HCT116 (cell line): ENCODE measurements around the gene COPS7B. TPM values are rescaled to one million over a fixed set of nuclear protein-coding genes. Genes with fewer than 3 reads are reported as not detected.

ENCODE experiments used
- ATAC-seq: fragments of 200-7000 bp; cut with Tn5 transposase; 2 replicates; pipeline ENCODE4 v1.9.1; 2020; ENCODE audit warnings: mild to moderate bottlenecking, moderate library complexity
- BruUV-seq: library from RNA; stranded (reverse); fragments of 400-500 nt; replicated peaks from 2 replicates; lab custom pipeline; 2021; lab: Mats Ljungman, UMichigan
- CTCF ChIA-PET: fragments of 300-600 bp; sonication (Branson Sonifier 250); formaldehyde crosslinking; loops from one replicate; lab custom pipeline; 2021; ENCODE audit warnings: antibody characterized with exemption; lab: Charles Lee
- POLR2A ChIA-PET: fragments of 300-600, 350-600 bp; sonication (Branson Sonifier 250); formaldehyde crosslinking; loops from one replicate; lab custom pipeline; 2021; ENCODE audit warnings: antibody characterized with exemption; lab: Charles Lee
- RAD21 ChIA-PET, 2 experiments: fragments of 300-600 bp; sonication (Branson Sonifier 250); formaldehyde crosslinking; loops; one replicate each; lab custom pipeline; 2023; ENCODE audit warnings: low total read pairs in 2 of 2; ENCODE audit not compliant: uncharacterized antibody in 2 of 2, unreplicated experiment in 2 of 2, low non-redundant PET in 1 of 2; lab: Charles Lee
- DNase-seq: peaks from one replicate; pipeline ENCODE4 v3.0.0-alpha.2; 2010; ENCODE audit warnings: low read depth, low spot score
- H2AFZ ChIP-seq: fragments of 200-600 bp; shearing (Covaris generic), sonication (generic); 2 replicates; pipeline ENCODE4 v1.6.1; 2017; ENCODE audit warnings: low read depth, mixed run types, mixed read lengths, antibody characterized with exemption, low read length; ENCODE audit not compliant: poor library complexity, severe bottlenecking
- H3K27ac ChIP-seq: 2 replicates; pipeline ENCODE4 v1.5.1; 2012; ENCODE audit warnings: low read depth, low read length
- H3K27me3 ChIP-seq: fragments of 200-600 bp; sonication (generic); 2 replicates; pipeline ENCODE4 v1.6.1; 2016; ENCODE audit warnings: mixed run types, low read length, mixed read lengths; ENCODE audit not compliant: insufficient read depth
- H3K36me3 ChIP-seq, 2 experiments: fragments of 200-500 bp in 1 of 2; fragments of 200-600 bp in 1 of 2; sonication (Bioruptor generic) in 1 of 2; sonication (generic) in 1 of 2; 2 replicates each; pipeline versions ENCODE4 v1.5.1 to v1.6.1; 2014 to 2016; ENCODE audit warnings: low read length in 2 of 2, inconsistent platforms in 1 of 2, mixed read lengths in 1 of 2, mixed run types in 1 of 2; ENCODE audit not compliant: insufficient read depth in 2 of 2, control insufficient read depth in 1 of 2
- H3K4me1 ChIP-seq, 2 experiments: fragments of 200-600 bp in 1 of 2; sonication (generic) in 1 of 2; 2 replicates each; pipeline versions ENCODE4 v1.5.1 to v1.6.1; 2012 to 2017; ENCODE audit warnings: low read length in 2 of 2, inconsistent platforms in 1 of 2, mild to moderate bottlenecking in 1 of 2, mixed read lengths in 1 of 2, mixed run types in 1 of 2, moderate library complexity in 1 of 2; ENCODE audit not compliant: insufficient read depth in 2 of 2, control insufficient read depth in 1 of 2
- H3K4me2 ChIP-seq: fragments of 200-600 bp; sonication (generic); 2 replicates; pipeline ENCODE4 v1.6.1; 2017; ENCODE audit warnings: mixed run types, low read length, mixed read lengths
- H3K4me3 ChIP-seq, 2 experiments: fragments of 200-600 bp in 1 of 2; sonication (generic) in 1 of 2; replicated peaks in 1 of 2; 2 replicates each; pipeline ENCODE4 v1.5.1; 2011 to 2016; ENCODE audit warnings: low read length in 2 of 2, control low read depth in 1 of 2, low read depth in 1 of 2, mild to moderate bottlenecking in 1 of 2, mixed read lengths in 1 of 2, mixed run types in 1 of 2
- H3K79me2 ChIP-seq: fragments of 200-600 bp; sonication (generic); 2 replicates; pipeline ENCODE4 v1.6.1; 2017; ENCODE audit warnings: mild to moderate bottlenecking, mixed run types, low read length, moderate library complexity, mixed read lengths; ENCODE audit not compliant: insufficient read depth
- H3K9ac ChIP-seq: fragments of 200-600 bp; sonication (generic); 2 replicates; pipeline ENCODE4 v1.6.1; 2016; ENCODE audit warnings: low read length, mixed read lengths
- H3K9me2 ChIP-seq: fragments of 200-600 bp; sonication (generic), shearing (Covaris generic); 2 replicates; pipeline ENCODE4 v1.6.1; 2017; ENCODE audit warnings: mixed run types, mild to moderate bottlenecking, moderate library complexity; ENCODE audit not compliant: insufficient read depth
- H3K9me3 ChIP-seq, 2 experiments: fragments of 200-500 bp in 1 of 2; fragments of 200-600 bp in 1 of 2; sonication (Bioruptor generic) in 1 of 2; sonication (generic) in 1 of 2; 2 replicates each; pipeline ENCODE4 v1.6.1; 2014 to 2017; ENCODE audit warnings: low read length in 2 of 2, mixed read lengths in 2 of 2, inconsistent platforms in 1 of 2, low read depth in 1 of 2, mild to moderate bottlenecking in 1 of 2, mixed run types in 1 of 2, moderate library complexity in 1 of 2; ENCODE audit not compliant: control insufficient read depth in 1 of 2, insufficient read depth in 1 of 2
- H4K20me1 ChIP-seq: fragments of 200-600 bp; sonication (generic), shearing (Covaris generic); 2 replicates; pipeline ENCODE4 v1.6.1; 2017; ENCODE audit warnings: mixed run types, mild to moderate bottlenecking, moderate library complexity; ENCODE audit not compliant: insufficient read depth
- CBX3 ChIP-seq: IDR thresholded peaks from 2 replicates; pipeline ENCODE4 v1.6.1; 2012; ENCODE audit warnings: low read depth
- EGR1 ChIP-seq: IDR thresholded peaks from 2 replicates; pipeline ENCODE4 v1.6.1; 2012; ENCODE audit warnings: low read depth
- ELF1 ChIP-seq: IDR thresholded peaks from 2 replicates; pipeline ENCODE4 v1.6.1; 2012; ENCODE audit warnings: low read depth, borderline replicate concordance
- FOSL1 ChIP-seq: IDR thresholded peaks from 2 replicates; pipeline ENCODE4 v1.6.1; 2012; ENCODE audit warnings: low read depth
- TCF7L2 ChIP-seq: IDR thresholded peaks from 2 replicates; pipeline ENCODE4 v1.7.0; 2011; ENCODE audit warnings: borderline replicate concordance, inconsistent platforms; ENCODE audit not compliant: insufficient read depth, insufficient read length; ENCODE audit errors: extremely low read depth
- ZNF274 ChIP-seq: fragments of 200-500 bp; sonication (Bioruptor generic); IDR thresholded peaks from 2 replicates; pipeline ENCODE4 v1.6.1; 2014; ENCODE audit warnings: mild to moderate bottlenecking, low read depth, low read length, inconsistent platforms
- intact Hi-C: fragments of 100-400 bp; cut with micrococcal nuclease; formaldehyde crosslinking; loops from 2 replicates; pipeline ENCODE4 v1.10.0; 2022
- total RNA-seq: library from RNA; stranded (reverse); gene quantifications from one replicate; pipeline ENCODE4 v1.2.1, GENCODE V29; 2021; ENCODE audit not compliant: unreplicated experiment
- TF ChIP-seq, protein P1 (sequence below): IDR thresholded peaks from 2 replicates; pipeline ENCODE4 v1.6.1; 2012

COPS7B gene
- total RNA-seq, 1 experiment from 2014 or later = 52.9 TPM

- Histone ChIP-seq H3K9ac (no peak overlapping the region), H2AFZ (no peak overlapping the region), H4K20me1 (no peaks in the 10 kb centered on the region), H3K9me3 (no peaks in the 10 kb centered on the region), H3K36me3 (no peaks in the 10 kb centered on the region), H3K79me2 (no peaks in the 10 kb centered on the region), H3K27ac (no peak overlapping the region), H3K9me2 (no peaks in the 10 kb centered on the region), H3K4me3 (no peak overlapping the region), H3K4me2 (no peak overlapping the region)
- DNase-seq (no peak), ATAC-seq (no peak)
- RAD21 ChIA-PET = no interaction called here
- BruUV-seq = no TSS peak
- intact Hi-C loops = no loop called here
- no peak for TF ChIP-seq ZNF274
- TF ChIP-seq, all 23 proteins: peak for 0
- ChIA-PET POLR2A (no interaction called here), CTCF (no interaction called here)
- Histone ChIP-seq H3K4me1 (no peaks in the 10 kb centered on the region), H3K27me3 (no peaks in the 10 kb centered on the region)
Measured at GRCh38 chr2:231752061-231752460, 34.2 kb upstream of the COPS7B start.

DNA sequence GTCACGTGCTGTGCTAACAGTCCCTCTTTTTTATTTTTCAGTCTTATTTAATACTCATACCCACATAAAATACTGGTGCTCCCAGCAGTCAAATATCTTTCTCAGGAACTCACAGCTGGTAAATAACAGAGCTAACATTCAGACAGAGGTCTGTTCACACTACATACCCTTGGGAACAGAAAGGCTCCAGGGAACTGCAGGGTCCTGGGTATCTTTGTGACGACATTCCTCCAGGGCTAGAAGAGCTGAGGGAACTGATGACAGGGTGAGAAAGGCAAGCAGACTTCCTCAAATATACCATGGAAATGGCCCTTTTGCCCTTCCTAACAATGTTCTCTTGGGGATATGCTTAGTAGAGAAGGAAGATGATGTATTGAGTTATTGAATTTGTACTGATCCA is 24.5 kb upstream of the COPS7B start:
- no peaks in the 10 kb centered on the region for H3K4me1 ChIP-seq
- no peaks in the 10 kb centered on the region for H3K27me3 ChIP-seq
- intact Hi-C loops = no loop called here
- TF ChIP-seq, protein P1, sequence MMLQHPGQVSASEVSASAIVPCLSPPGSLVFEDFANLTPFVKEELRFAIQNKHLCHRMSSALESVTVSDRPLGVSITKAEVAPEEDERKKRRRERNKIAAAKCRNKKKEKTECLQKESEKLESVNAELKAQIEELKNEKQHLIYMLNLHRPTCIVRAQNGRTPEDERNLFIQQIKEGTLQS = no peak
- ChIA-PET CTCF (no interaction called here), POLR2A (interaction anchor here (1.1 kb wide), 1 partner anchor 8 kb away, joined by 4 read pairs; no protein-coding TSS in a partner anchor), RAD21 (no interaction called here)
- BruUV-seq = no TSS peak
- no peak overlapping the region for H3K9ac ChIP-seq
- H4K20me1 ChIP-seq = no peaks in the 10 kb centered on the region
- DNase-seq (no peak), ATAC-seq (no peak)
- H3K4me2 ChIP-seq = no peak overlapping the region
- no peaks in the 10 kb centered on the region for H3K9me2 ChIP-seq
- H2AFZ ChIP-seq = no peak overlapping the region
- H3K36me3 ChIP-seq = no peaks in the 10 kb centered on the region
- H3K9me3 ChIP-seq = no peaks in the 10 kb centered on the region
- no peak overlapping the region for H3K4me3 ChIP-seq
- no peak overlapping the region for H3K27ac ChIP-seq
- H3K79me2 ChIP-seq = no peaks in the 10 kb centered on the region

DNA sequence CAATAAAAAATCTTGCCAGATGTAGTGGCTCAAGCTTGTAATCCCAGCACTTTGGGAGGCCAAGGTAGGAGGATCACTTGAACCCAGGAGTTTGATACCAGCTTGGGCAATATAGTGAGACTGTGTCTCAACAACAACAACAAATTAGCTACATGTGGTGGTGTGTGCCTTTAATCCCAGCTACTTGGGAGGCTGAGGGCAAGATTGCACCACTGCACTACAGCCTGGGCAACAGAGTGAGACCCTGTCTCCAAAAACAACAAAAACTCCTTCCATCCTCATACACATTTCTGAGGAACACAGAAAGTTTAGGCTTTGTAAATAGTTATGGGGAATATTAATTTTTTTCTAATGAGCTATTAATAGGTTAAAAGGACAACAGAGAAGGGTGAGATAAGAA is 22.1 kb upstream of the COPS7B start:
- ChIA-PET RAD21 (no interaction called here), CTCF (no interaction called here), POLR2A (no interaction called here)
- H3K79me2 ChIP-seq = no peaks in the 10 kb centered on the region
- peaks cover 0 to 11% of the 10 kb centered on the region in 2 experiments; a peak in 1 of 4 replicates for H3K4me1 ChIP-seq
- ATAC-seq (no peak), DNase-seq (no peak)
- H3K9me3 ChIP-seq = no peaks in the 10 kb centered on the region
- no peaks in the 10 kb centered on the region for H3K27me3 ChIP-seq
- H3K4me2 ChIP-seq = no peak overlapping the region
- no peaks in the 10 kb centered on the region for H3K9me2 ChIP-seq
- no peaks in the 10 kb centered on the region for H4K20me1 ChIP-seq
- no TSS peak for BruUV-seq
- intact Hi-C loops = no loop called here
- no peak overlapping the region for H2AFZ ChIP-seq
- TF ChIP-seq FOSL1 = no peak
- no peak for TF ChIP-seq TCF7L2
- no peak for TF ChIP-seq ZNF274
- TF ChIP-seq CBX3 = no peak
- TF ChIP-seq ELF1 = no peak
- no peak for TF ChIP-seq EGR1
- no peak overlapping the region for H3K4me3 ChIP-seq
- no peaks in the 10 kb centered on the region for H3K36me3 ChIP-seq
- no peak overlapping the region for H3K27ac ChIP-seq
- H3K9ac ChIP-seq = no peak overlapping the region
